ENCODE measurements around the gene NFIB. TPM values are rescaled to one million over a fixed set of nuclear protein-coding genes. Genes with fewer than 3 reads are reported as not detected.

Gene NFIB
- total and polyA plus RNA-seq, 2 donors (not counting 1 experiment from before 2014, with no cell fraction given): 29.3 to 36.3 TPM

GRCh38 chr9:14228602-14229001 lies 85.3 kb downstream of the NFIB start:
- Histone ChIP-seq H3K36me3 (ENCODE audit: control insufficient read depth, insufficient read depth, low read length) (no peaks in the 10 kb centered on the region), H3K4me2 (ENCODE audit: extremely low read depth, insufficient read depth, low read length) (no peak overlapping the region), H2AFZ (ENCODE audit: low read length) (no peak overlapping the region), H3K4me1 (ENCODE audit: control insufficient read depth, extremely low read depth, insufficient read depth, low read length) (no peaks in the 10 kb centered on the region), H3K27ac (ENCODE audit: insufficient read depth, low read length) (no peak overlapping the region), H3K27me3 (ENCODE audit: control insufficient read depth, insufficient read depth, low read length) (no peaks in the 10 kb centered on the region), H3K4me3 (replicated peaks in 1 of 4; ENCODE audit: control extremely low read depth in 1 of 4, insufficient read depth in 1 of 4, low read depth in 3 of 4, low read length in 4 of 4) (no peak overlapping the region), H4K20me1 (ENCODE audit: control insufficient read depth, extremely low read depth, insufficient read depth, low read length) (no peaks in the 10 kb centered on the region), H3K9me3 (ENCODE audit: control insufficient read depth, insufficient read depth, low read depth, low read length) (no peaks in the 10 kb centered on the region), H3K9ac (ENCODE audit: insufficient read depth, low read length) (no peak overlapping the region), H3K79me2 (ENCODE audit: control insufficient read depth, insufficient read depth, low read length) (no peaks in the 10 kb centered on the region)
- TF ChIP-seq EZH2 (IDR thresholded peaks at IDR 0.05; ENCODE audit: low read length, missing control alignments) (no peak), CTCF (conservative IDR thresholded peaks at IDR 0.05 in 1 of 2, IDR thresholded peaks at IDR 0.05 in 1 of 2; ENCODE audit: low read depth in 1 of 2, low read length in 2 of 2) (no peak)
- DNase-seq (ENCODE audit: low read depth in 2 of 2): no peak

GRCh38 chr9:14226855-14227532 lies 86.9 kb downstream of the NFIB start:
- no peak for TF ChIP-seq EZH2 (IDR thresholded peaks at IDR 0.05; ENCODE audit: low read length, missing control alignments)
- TF ChIP-seq CTCF (conservative IDR thresholded peaks at IDR 0.05 in 1 of 2, IDR thresholded peaks at IDR 0.05 in 1 of 2; ENCODE audit: low read depth in 1 of 2, low read length in 2 of 2): no peak
- Histone ChIP-seq H3K27ac (ENCODE audit: insufficient read depth, low read length) (no peak overlapping the region), H3K4me2 (ENCODE audit: extremely low read depth, insufficient read depth, low read length) (no peak overlapping the region), H3K4me1 (ENCODE audit: control insufficient read depth, extremely low read depth, insufficient read depth, low read length) (peaks cover 2% of the 10 kb centered on the region), H3K27me3 (ENCODE audit: control insufficient read depth, insufficient read depth, low read length) (no peaks in the 10 kb centered on the region), H3K79me2 (ENCODE audit: control insufficient read depth, insufficient read depth, low read length) (no peaks in the 10 kb centered on the region), H4K20me1 (ENCODE audit: control insufficient read depth, extremely low read depth, insufficient read depth, low read length) (no peaks in the 10 kb centered on the region), H3K4me3 (replicated peaks in 1 of 4; ENCODE audit: control extremely low read depth in 1 of 4, insufficient read depth in 1 of 4, low read depth in 3 of 4, low read length in 4 of 4) (no peak overlapping the region), H3K9ac (ENCODE audit: insufficient read depth, low read length) (no peak overlapping the region), H3K36me3 (ENCODE audit: control insufficient read depth, insufficient read depth, low read length) (no peaks in the 10 kb centered on the region), H2AFZ (ENCODE audit: low read length) (no peak overlapping the region), H3K9me3 (ENCODE audit: control insufficient read depth, insufficient read depth, low read depth, low read length) (no peaks in the 10 kb centered on the region)
- DNase-seq (ENCODE audit: low read depth in 2 of 2): no peak

GRCh38 chr9:14223081-14223480 lies 90.9 kb downstream of the NFIB start:
- H3K9ac ChIP-seq (ENCODE audit: insufficient read depth, low read length): no peak overlapping the region
- no peaks in the 10 kb centered on the region for H3K36me3 ChIP-seq (ENCODE audit: control insufficient read depth, insufficient read depth, low read length)
- H3K4me3 ChIP-seq (replicated peaks in 1 of 4; ENCODE audit: control extremely low read depth in 1 of 4, insufficient read depth in 1 of 4, low read depth in 3 of 4, low read length in 4 of 4): no peak overlapping the region
- no peak overlapping the region for H2AFZ ChIP-seq (ENCODE audit: low read length)
- H3K27me3 ChIP-seq (ENCODE audit: control insufficient read depth, insufficient read depth, low read length): no peaks in the 10 kb centered on the region
- DNase-seq (ENCODE audit: low read depth in 2 of 2): no peak
- peaks cover 7% of the 10 kb centered on the region for H3K4me1 ChIP-seq (ENCODE audit: control insufficient read depth, extremely low read depth, insufficient read depth, low read length)
- no peaks in the 10 kb centered on the region for H3K79me2 ChIP-seq (ENCODE audit: control insufficient read depth, insufficient read depth, low read length)
- TF ChIP-seq EZH2 (IDR thresholded peaks at IDR 0.05; ENCODE audit: low read length, missing control alignments) (no peak), CTCF (conservative IDR thresholded peaks at IDR 0.05 in 1 of 2, IDR thresholded peaks at IDR 0.05 in 1 of 2; ENCODE audit: low read depth in 1 of 2, low read length in 2 of 2) (no peak)
- no peaks in the 10 kb centered on the region for H3K9me3 ChIP-seq (ENCODE audit: control insufficient read depth, insufficient read depth, low read depth, low read length)
- H3K4me2 ChIP-seq (ENCODE audit: extremely low read depth, insufficient read depth, low read length): no peak overlapping the region
- no peaks in the 10 kb centered on the region for H4K20me1 ChIP-seq (ENCODE audit: control insufficient read depth, extremely low read depth, insufficient read depth, low read length)
- no peak overlapping the region for H3K27ac ChIP-seq (ENCODE audit: insufficient read depth, low read length)
